ENCODE measurements around the gene ADRA2B.

The ADRA2B gene

DNA sequence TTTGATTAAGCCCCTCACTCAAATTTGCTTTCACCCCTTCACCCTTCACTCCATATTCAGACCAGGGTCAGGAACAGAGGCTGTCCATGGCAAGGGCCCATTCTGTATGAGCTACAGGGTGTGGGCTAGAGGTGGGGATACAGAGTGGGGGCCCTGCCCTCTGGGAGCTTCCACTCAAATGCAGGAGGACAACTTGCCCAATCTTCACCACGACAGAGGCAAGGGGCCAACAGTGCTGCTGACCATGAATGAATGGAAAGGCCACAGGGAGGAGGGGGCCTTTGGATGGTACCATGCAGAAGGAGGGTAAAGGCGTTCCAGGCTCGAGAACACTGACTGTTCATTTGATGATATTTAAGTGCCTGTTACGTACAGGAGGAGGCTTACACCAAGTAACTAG, 22.8 kb downstream of the ADRA2B start:
- Histone ChIP-seq H3K36me3 (ENCODE audit: insufficient read depth, low read length) (no peaks in the 10 kb centered on the region), H3K9me3 (ENCODE audit: low read depth, low read length) (no peaks in the 10 kb centered on the region), H3K9ac (ENCODE audit: insufficient read length) (no peak overlapping the region), H3K27ac (no peak overlapping the region), H3K4me3 (no peak overlapping the region)
- no peak for TF ChIP-seq EZH2 (IDR thresholded peaks at IDR 0.05)
- no peak for TF ChIP-seq POLR2AphosphoS5 (IDR thresholded peaks at IDR 0.05; ENCODE audit: borderline replicate concordance, low read depth, low read length)
- no peak for TF ChIP-seq FOXP2 (optimal IDR thresholded peaks at IDR 0.05; ENCODE audit: control extremely low read depth, extremely low read length, insufficient read depth)
- no peak for DNase-seq (ENCODE audit: low read depth, low spot score)

DNA sequence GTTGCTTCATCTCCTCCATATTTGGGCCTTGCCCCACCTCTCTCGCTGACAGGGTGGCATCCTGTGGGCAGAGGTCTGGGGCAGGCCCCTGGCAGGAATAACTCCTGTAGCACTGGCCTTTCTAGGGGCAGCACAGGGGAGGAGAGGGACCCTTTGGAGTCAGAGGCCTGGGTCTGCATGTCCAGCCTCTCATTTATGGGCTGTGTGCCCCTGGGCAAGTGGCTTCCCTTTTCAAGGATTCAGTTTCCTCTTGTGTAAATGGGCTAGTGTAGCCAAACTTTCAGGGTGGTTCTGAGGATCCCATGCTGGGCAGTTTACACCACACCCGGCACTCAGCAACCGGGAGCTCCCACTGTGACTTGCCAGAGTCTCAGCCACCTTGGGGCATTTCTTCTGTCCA, 23.4 kb downstream of the ADRA2B start:
- Histone ChIP-seq H3K4me3 (no peak overlapping the region), H3K9ac (ENCODE audit: insufficient read length) (no peak overlapping the region), H3K27ac (no peak overlapping the region), H3K36me3 (ENCODE audit: insufficient read depth, low read length) (no peaks in the 10 kb centered on the region), H3K9me3 (ENCODE audit: low read depth, low read length) (no peaks in the 10 kb centered on the region)
- no peak for DNase-seq (ENCODE audit: low read depth, low spot score)
- TF ChIP-seq FOXP2 (optimal IDR thresholded peaks at IDR 0.05; ENCODE audit: control extremely low read depth, extremely low read length, insufficient read depth): no peak
- TF ChIP-seq EZH2 (IDR thresholded peaks at IDR 0.05): no peak
- no peak for TF ChIP-seq POLR2AphosphoS5 (IDR thresholded peaks at IDR 0.05; ENCODE audit: borderline replicate concordance, low read depth, low read length)

GRCh38 chr2:96092573-96092877, 23.8 kb downstream of the ADRA2B start:
- Histone ChIP-seq H3K9me3 (ENCODE audit: low read depth, low read length) (no peaks in the 10 kb centered on the region), H3K9ac (ENCODE audit: insufficient read length) (no peak overlapping the region), H3K4me3 (no peak overlapping the region), H3K27ac (no peak overlapping the region), H3K36me3 (ENCODE audit: insufficient read depth, low read length) (no peaks in the 10 kb centered on the region)
- no peak for DNase-seq (ENCODE audit: low read depth, low spot score)
- no peak for TF ChIP-seq EZH2 (IDR thresholded peaks at IDR 0.05)
- no peak for TF ChIP-seq POLR2AphosphoS5 (IDR thresholded peaks at IDR 0.05; ENCODE audit: borderline replicate concordance, low read depth, low read length)
- no peak for TF ChIP-seq FOXP2 (optimal IDR thresholded peaks at IDR 0.05; ENCODE audit: control extremely low read depth, extremely low read length, insufficient read depth)

GRCh38 chr2:96091711-96092572, 24.4 kb downstream of the ADRA2B start:
- no peak overlapping the region for H3K27ac ChIP-seq

DNA sequence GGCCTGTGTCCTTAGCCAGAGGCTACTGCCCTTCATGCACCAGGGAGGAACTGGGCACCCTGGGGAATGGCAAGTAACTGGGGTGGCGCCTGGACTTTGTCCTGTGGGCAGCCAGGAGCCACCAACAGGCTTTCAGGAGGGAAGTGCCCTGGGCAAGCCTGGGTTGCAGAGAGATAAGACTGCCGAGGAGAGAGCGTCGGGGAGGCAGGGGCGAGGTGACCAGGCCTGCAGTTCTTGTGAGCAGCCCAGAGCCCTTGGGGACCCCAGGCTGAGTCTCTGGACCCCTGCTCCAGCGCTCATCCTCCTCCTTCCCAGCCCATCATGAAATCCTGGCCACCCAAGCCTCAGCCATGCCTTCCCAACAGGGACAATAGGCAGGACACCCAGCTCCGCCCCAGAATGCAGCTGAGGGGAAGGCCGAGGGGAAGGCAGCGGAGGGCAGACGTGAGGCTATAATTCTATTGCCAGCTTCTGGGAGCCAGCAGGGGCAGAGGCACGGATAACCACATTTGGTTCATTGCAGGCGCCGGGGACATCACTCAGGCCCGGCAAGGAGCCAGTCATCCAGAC, 25.1 kb downstream of the ADRA2B start:
- H3K4me3 ChIP-seq: no peak overlapping the region
- no peak for DNase-seq (ENCODE audit: low read depth, low spot score)
- no peaks in the 10 kb centered on the region for H3K36me3 ChIP-seq (ENCODE audit: insufficient read depth, low read length)
- H3K27ac ChIP-seq: no peak overlapping the region
- H3K9me3 ChIP-seq (ENCODE audit: low read depth, low read length): no peaks in the 10 kb centered on the region
- H3K9ac ChIP-seq (ENCODE audit: insufficient read length): no peak overlapping the region
- TF ChIP-seq EZH2 (IDR thresholded peaks at IDR 0.05) (no peak), FOXP2 (optimal IDR thresholded peaks at IDR 0.05; ENCODE audit: control extremely low read depth, extremely low read length, insufficient read depth) (no peak), POLR2AphosphoS5 (IDR thresholded peaks at IDR 0.05; ENCODE audit: borderline replicate concordance, low read depth, low read length) (no peak)

More at GRCh38 chr2:96091711-96092572, 24.4 kb downstream of the ADRA2B start:
- H3K36me3 ChIP-seq (ENCODE audit: insufficient read depth, low read length): no peaks in the 10 kb centered on the region
- no peak overlapping the region for H3K9ac ChIP-seq (ENCODE audit: insufficient read length)
- no peaks in the 10 kb centered on the region for H3K9me3 ChIP-seq (ENCODE audit: low read depth, low read length)
- DNase-seq (ENCODE audit: low read depth, low spot score): no peak
- H3K4me3 ChIP-seq: no peak overlapping the region
- TF ChIP-seq EZH2 (IDR thresholded peaks at IDR 0.05): no peak
- TF ChIP-seq POLR2AphosphoS5 (IDR thresholded peaks at IDR 0.05; ENCODE audit: borderline replicate concordance, low read depth, low read length): no peak
- TF ChIP-seq FOXP2 (optimal IDR thresholded peaks at IDR 0.05; ENCODE audit: control extremely low read depth, extremely low read length, insufficient read depth): no peak

DNA sequence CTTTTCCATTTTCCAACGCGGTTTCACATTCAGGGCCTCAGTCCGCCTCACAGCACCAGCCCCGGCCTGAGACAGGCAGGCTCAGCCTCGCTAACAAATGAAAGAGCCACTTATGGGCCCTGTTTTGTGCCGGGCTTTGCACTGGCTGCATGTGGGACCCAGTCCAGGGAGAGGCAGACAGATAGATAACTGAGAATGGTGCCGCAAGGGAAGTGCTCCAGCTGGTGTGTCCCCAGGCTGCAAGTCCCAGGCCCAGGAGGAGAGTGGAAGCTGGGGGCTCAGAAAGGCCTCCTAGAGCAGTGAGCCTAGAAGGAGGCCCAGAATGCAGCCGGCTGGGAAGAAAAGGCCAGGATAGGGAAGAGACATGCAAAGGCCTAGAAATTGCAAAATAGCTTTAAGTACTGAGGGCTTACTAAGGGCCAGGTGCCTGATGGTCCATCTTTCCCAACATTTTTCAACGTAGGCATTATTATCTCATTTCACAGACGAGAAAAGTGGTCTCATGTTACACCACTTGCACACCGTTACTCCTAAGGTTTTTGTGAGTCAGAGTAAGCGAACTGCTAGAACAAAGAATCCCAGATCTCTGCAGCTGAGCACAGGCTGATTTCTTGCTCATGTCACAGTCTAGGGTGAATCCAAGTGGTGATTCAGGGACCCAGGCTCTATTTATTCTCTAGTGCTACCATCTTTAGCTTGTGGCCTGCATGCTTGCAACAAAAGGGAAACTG, 26.0 kb downstream of the ADRA2B start:
- DNase-seq (ENCODE audit: low read depth, low spot score): no peak
- Histone ChIP-seq H3K9me3 (ENCODE audit: low read depth, low read length) (no peaks in the 10 kb centered on the region), H3K36me3 (ENCODE audit: insufficient read depth, low read length) (no peaks in the 10 kb centered on the region), H3K9ac (ENCODE audit: insufficient read length) (no peak overlapping the region), H3K4me3 (no peak overlapping the region), H3K27ac (no peak overlapping the region)
- TF ChIP-seq POLR2AphosphoS5 (IDR thresholded peaks at IDR 0.05; ENCODE audit: borderline replicate concordance, low read depth, low read length) (no peak), EZH2 (IDR thresholded peaks at IDR 0.05) (no peak), FOXP2 (optimal IDR thresholded peaks at IDR 0.05; ENCODE audit: control extremely low read depth, extremely low read length, insufficient read depth) (no peak)

GRCh38 chr2:96089356-96090195, 26.8 kb downstream of the ADRA2B start:
- Histone ChIP-seq H3K9me3 (ENCODE audit: low read depth, low read length) (no peaks in the 10 kb centered on the region), H3K36me3 (ENCODE audit: insufficient read depth, low read length) (no peaks in the 10 kb centered on the region), H3K9ac (ENCODE audit: insufficient read length) (no peak overlapping the region), H3K4me3 (no peak overlapping the region), H3K27ac (no peak overlapping the region)
- TF ChIP-seq POLR2AphosphoS5 (IDR thresholded peaks at IDR 0.05; ENCODE audit: borderline replicate concordance, low read depth, low read length) (no peak), EZH2 (IDR thresholded peaks at IDR 0.05) (no peak), FOXP2 (optimal IDR thresholded peaks at IDR 0.05; ENCODE audit: control extremely low read depth, extremely low read length, insufficient read depth) (no peak)
- no peak for DNase-seq (ENCODE audit: low read depth, low spot score)

Data from SK-N-MC (cell line).